NCI-H2227 treated with DMSO at 0.1 percent for 48 hours (cell line): ENCODE results near the gene GRM5.

Experiments used
- DNase-seq: peaks from one replicate; lab custom pipeline; 2025; lab: John Stamatoyannopoulos, UW

The GRM5 gene

DNA sequence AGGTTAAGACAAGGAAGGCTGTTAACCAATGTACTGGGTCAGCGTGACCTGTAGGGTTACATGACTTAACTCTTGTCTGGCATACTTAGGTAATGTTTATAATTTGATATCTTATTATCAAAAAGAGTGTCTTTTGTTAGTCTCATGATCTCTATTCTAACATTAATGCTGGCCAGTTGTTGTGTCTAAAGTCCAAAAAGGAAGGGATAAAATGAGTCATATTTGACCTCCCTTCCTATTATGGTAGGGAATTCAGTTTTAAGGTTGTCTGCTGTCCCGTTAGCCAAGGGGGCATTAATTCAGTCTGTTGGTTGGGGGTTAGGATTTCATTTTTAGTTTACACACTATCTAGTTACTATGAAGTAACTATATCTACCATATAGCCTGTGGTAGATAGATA lies 364.0 kb downstream of the GRM5 start:
- DNase-seq: no peak

DNA sequence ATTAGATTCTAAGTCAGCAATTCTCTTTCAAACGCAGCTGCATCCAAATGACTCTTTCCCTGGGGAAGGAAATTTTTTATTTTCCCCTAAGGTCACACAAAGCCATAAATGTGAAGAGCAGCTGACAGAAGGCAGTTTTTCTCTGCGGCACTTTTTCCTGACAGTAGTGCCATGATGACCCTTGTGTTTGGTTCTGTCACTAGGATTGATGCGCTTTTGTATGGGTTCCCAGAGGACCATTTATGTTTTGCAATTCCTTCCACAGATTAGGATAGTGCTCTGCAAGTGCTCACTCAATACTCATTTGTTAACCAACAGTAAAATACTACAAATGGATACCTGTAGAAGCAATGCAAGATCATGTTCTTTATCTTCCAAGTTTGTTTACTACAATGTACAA lies 368.6 kb downstream of the GRM5 start:
- no peak for DNase-seq

DNA sequence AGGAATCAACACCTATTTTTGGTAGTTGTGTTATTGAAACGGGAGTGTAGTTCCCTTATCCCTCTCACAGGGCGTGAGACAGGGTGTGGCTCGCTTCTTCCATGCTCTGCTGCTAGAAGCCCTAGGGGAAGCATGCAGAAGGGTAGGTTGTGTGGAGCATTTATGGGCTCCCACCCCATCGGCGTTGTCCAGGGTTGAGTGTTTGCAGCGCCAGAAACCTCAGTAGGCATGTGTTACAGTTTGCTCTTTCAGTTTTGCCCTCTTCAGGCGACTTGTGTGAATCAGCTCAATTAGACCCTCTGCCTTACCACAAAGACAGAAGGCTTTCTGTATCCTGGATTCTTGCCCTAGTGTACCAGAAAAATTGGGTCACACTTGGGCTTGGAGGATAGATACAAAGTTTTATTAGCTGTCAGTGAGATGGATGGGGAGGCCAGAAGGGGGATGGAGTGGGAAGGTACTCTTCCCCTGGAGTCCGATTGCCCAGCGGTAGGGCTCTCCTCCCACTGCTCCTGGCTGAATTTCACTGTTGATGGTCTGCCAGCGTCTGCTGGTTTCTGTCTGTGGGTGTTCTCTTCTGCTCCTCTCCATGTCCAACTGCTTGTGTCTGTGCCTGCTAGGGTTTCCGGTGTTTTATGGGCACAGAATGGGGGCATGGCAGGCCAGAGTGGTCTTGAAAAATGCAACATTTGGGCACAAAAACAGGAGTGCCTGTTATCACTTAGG lies 369.9 kb downstream of the GRM5 start:
- DNase-seq: no peak

DNA sequence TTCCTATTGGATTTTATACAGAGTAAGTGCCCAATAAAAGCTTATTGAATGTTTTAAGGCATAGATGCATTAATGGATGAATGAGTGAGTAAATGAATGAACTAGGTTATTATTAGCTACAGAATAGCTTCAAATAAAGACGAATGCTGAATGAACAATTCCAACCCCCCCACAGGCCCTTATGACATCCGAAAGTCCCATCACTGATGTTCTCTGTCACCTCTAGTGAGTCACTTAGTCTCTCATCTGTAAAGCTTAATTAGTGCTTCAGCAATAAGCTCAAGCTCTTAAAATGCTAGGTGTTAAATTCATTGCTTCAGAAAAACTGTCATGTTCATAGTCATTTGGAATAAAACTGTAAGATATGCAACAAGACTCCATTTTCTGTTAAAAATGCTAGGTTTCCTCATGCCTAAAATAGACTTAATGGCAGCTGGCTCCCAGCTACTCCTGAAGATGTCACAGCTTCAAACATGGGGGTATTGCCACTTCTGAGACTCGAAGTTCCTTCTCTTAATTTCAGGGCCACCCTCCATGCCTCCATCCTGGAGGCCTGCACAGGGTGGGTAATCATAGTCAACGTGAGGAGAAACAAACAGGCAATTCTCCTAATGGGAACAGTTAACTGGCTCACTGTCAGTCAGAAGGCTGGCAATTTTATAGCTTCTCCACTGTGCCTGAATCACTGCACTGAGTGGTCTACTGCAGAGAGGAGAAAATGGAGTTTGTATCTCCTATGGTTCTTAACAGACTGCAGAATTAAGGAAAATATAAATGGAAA lies 373.3 kb downstream of the GRM5 start:
- no peak for DNase-seq

DNA sequence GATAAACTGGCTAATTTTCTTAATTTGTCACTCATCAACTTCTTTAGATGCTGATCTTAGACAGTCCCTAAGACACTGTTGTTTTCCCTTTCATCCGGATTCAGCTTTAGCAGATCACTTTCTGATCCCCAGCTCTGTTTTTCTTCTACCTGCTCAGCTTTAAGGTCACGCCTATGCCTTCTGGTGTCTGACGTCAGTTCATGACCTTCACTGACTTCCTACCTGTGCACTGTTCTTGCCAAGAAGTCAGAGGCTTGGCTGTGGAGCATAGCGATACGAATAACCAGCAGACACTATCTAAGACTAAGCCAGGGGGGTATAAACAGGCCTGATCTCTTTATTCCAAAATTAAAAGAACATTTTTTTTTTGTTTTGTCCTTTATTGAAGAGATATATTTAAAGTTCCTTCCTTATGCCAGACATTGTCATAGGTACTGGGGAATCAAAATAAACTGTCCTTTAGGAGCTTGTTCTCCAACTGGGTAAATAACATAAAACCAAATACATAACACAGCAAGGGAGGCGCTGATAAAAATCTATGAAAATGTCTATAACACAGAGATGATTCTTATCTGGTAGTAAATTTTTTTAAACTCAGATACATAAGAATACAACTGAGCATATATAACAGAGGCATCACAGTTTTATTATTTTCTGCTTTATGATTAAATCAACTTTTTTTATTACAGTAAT lies 376.1 kb downstream of the GRM5 start:
- DNase-seq: no peak

DNA sequence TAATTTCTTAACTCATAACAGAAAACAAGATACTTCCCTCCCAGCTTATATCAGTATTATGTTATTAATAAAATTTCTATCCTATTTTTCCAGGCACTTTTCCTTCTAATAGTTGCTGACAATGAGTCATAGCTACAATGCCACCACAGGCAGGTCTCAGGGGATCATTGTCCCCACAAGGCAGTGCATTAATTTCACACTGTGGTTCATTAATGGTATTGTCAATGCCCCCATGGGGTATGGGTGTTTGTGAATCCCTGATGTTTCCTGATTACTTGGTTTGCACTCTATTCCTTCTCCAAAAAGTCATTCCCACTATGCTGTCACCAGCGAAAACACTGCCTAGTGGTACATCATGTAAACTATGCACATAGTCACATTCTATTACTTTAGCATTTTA lies 382.8 kb downstream of the GRM5 start:
- no peak for DNase-seq

DNA sequence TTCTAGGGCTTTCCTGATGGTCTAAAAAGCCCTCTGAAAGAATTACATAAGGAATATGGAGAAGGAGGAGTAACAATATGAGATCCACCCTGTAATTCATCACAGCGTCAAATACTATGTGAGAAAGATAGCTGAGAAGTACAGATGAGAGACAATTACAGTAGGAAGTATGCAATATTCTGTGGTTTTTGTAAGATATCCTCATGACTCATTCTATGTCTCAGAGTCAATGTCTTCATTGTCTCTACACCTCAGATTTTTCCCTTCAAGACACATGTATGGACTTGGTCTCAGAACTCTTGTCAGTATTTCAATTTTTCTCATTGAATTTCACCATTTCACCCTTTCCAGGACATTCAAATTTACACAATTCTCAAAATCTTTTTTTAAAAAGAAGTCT lies 385.0 kb downstream of the GRM5 start:
- DNase-seq: no peak

DNA sequence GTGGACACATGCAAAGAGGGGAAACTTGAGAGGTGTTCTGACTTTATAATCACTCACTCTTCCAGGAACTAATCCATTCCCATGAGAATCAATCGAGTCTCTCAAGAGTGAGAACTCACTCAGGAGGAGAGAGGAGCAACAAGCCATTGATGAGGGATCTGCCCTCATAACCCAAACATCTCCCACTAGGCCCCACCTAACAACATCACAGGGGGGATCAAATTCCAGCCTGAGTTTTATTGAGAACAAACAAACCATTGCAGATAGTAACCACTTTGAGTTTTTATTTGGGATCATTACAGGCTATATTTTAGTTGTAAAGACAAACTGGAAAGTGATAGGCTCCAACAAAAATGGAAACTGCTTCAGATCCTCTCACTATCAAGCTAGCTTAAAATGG lies 399.4 kb downstream of the GRM5 start:
- no peak for DNase-seq

DNA sequence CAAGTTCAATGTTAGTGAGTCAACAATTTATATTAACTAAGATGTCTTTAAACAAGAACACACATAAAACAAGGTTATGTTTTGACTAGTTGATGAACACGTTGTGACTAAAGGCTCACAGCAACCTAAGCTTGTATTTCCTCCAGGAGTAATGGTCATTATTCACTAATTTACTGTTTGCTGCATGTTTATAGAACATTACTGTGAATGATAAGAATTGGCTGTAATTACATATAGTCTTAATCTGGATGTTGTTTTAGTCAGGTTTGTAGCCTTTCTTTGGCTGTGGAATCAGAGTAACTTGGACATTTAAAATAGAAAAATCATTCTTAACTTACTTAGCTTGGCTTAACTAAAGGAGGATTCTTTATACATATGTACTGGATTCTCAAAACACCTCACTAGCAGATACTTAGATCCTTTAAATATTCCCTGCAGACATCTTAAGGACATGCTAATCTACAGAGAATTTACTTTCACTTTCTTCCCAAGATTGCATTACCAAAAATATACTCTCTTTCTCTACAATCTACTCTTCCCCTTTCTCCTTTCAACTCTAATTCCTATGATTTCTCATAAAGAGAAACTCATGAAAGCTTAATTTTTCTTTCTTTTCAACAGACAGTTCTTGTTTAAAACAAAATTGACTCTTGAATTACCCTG lies 408.6 kb downstream of the GRM5 start:
- no peak for DNase-seq

DNA sequence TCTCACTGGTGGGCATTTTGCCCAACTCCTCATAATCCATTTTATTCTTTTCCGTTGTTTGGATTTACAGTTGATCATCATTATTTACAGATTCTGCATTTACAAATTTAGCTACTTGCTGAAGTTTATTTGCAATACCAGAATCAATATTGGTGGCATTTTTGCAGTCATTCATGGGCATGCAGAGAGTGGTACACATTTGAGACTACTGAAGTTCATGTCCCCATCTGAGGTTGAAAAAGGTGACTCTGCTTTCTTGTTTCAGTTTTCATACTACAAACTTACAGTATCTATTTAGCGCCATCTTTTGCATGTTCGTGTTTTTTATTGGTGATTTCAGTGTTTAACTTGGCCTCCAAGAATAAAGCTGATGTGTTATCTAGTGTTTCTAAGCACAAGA lies 409.5 kb downstream of the GRM5 start:
- no peak for DNase-seq

DNA sequence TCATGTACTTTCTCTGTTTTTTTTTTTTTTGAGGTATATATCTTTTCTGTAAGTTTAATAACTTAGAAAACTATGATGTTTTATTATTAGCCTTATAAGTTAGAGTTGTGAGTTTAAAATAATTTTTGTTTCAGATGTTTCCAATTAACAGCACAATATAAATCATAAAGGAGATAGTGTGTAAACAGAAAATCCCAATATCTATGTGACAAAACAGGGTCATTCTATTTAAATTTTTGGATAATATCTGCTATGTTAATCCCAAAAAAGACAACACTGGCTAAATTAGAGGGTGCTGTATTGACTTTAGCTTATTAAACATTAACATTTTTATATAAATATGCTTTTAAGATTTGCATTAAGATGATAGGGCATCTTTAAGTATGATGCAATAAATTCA lies 410.1 kb downstream of the GRM5 start:
- DNase-seq: no peak

DNA sequence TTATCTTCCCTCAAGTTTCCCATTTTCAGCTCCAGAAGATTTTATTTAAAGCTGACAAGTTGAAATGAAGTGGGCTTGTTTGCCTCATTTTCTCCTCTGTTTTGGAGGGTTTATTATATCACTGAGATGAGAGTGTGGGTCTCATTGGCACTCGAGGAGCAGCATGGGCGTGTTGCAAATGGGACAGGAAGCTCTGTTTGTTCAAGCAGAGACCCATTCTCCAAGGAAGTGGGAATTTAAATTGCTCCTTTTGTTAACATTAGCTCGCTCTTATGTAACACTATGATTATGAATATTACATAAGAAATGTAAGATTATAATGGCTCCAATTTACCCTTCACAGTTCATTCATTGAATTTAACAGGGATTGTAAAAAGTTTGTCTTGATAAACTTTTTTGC lies 410.6 kb downstream of the GRM5 start:
- DNase-seq: no peak

DNA sequence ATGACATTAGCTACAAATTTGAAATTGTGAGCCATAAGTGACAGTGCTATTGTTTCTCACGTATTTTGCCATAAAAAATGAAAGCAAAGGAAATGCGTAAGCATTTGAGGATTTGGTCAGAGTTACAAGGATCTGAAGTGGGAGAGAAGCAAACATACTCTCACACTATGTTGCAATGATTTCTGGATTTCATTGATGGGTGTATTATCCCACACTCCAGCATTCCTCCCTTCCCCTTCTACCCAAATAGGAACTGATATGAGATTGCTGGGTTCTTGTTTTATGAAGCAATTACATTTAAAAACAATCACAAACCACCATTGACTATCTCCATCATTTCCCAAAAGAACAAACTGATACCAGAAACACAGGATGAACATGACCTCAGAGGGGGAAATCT lies 414.2 kb downstream of the GRM5 start:
- no peak for DNase-seq

DNA sequence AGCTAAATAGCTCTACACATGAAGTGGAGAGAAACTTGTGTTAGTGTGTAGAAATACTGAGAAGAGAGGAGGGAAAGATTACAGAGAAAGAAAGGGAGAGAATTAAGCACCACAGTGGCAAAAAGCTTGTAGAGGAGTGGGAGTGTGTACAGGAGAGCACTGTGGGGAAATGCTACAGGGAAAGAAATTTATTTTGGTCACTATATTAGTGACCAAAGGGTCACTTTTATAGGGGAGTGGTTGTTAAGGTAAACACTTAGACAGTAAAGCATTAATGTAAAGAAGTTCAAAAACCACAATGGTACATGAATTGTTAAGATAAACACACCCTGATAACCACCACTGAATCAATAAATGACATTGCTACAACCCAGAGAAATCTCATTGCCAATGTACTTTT lies 421.1 kb downstream of the GRM5 start:
- DNase-seq: no peak

DNA sequence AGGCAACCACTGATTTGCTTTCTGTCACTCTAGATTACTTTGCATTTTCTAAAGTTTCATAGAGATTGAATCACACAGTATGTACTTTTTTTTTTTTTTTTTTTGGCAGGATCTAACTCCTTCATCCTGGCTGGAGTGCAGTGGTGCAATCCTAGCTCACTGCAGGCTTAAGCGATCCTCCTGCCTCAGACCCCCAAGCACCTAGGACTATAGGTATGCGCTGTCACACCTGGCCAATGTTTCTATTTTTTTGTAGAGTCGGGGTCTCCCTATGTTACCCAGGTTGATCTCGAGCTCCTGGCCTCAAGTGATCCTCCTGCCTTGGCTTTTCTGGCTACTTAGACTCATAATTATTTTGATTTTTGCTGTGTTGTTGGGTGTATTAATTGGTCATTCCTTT lies 433.6 kb downstream of the GRM5 start:
- no peak for DNase-seq

DNA sequence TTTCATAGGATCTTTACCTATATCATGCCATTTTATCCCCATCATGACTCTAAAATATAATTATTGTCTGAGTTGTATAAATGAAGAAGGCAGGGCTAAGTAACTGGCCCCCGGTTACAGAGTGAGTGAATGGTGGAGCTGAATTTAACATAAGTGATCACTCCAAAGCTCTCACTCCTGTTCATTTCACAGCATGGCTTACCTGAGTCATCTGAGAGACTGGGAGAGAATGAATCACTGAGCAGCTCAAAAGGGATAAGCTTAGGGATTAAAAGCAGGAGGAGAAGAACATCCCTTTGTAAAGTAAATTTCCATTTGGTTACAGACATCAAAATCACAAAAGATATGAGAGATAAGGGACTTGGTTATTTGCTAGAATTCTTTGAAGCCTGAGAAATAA lies 434.3 kb downstream of the GRM5 start:
- DNase-seq: no peak

DNA sequence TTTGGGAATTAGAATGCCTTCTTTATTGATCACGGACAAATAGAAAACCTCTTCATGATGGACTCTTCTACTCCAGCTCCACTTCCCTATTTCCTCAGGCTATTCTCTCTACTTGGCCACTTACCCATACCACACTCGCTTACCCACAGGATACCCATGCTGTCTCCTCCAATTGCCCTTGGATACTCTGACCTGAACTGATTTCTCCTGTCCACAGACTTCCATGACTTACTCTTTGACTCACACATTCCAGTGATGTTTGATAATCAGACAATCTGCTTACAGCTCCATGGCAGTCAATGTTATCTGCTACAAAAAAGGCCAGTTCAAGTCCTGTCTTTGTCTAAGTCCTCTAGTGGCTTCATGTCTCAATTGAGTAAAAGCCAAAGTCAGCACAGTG lies 436.3 kb downstream of the GRM5 start:
- DNase-seq: no peak

DNA sequence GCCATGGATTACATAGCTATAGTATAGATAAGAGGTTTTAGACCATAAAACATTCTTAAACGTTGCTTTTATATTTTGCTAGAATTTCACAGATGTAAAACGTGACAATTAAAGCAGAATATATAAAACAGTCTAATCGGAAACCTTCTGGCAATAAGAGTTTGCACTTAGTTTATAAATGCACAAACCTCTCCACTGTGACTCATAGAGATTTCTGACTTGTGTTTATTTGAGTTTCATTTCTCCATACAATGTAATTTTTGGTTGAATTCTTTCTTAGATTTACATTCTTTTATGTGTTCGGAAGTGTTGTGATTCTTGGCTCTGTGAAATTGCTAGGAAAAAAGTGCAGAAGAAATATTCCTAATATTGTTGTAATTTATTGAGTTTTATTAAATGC lies 439.6 kb downstream of the GRM5 start:
- DNase-seq: no peak

DNA sequence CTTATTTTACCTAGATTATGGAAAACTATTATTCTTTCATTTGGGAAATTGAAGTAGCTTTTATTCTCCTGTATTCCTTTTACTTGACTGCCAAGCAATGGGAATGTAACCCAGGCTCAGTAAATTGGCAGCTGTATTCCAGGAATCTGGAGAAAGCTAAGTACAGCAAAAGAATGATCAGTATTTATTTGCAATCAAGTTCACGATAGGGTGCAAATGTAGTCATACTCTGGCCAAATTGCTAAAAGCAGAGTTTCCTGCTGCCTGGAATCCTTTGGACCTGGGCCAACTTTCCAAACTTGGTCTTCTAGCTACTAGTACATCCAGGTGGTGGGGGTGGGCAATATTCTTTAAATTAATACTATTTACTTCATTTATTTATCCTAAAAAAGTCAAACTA lies 442.3 kb downstream of the GRM5 start:
- no peak for DNase-seq

DNA sequence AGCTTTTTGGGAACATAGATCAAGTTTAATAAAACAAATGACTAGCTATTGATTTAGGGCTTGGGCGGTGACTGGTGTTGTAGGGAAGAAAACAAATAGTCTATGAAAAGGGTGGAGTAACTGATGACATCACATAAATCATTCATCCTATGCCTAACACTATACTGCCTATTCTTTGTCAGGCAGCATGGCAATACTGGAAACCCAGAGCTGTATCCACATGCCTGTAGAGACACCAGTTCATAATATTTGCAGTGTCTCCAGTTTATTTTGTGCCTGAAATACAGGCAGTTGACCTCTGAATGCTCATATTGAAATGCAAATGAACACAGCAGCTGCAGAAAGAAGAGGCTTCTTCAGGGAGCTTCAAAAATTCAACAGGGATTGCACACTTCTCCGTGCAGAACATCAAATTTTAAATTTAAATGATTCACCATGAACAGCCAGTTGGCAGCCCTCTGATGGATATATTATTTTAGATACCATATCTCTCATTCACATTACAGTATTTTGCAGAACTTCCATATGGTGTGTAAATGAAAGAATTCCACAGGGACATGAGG lies 445.1 kb downstream of the GRM5 start:
- DNase-seq: no peak

DNA sequence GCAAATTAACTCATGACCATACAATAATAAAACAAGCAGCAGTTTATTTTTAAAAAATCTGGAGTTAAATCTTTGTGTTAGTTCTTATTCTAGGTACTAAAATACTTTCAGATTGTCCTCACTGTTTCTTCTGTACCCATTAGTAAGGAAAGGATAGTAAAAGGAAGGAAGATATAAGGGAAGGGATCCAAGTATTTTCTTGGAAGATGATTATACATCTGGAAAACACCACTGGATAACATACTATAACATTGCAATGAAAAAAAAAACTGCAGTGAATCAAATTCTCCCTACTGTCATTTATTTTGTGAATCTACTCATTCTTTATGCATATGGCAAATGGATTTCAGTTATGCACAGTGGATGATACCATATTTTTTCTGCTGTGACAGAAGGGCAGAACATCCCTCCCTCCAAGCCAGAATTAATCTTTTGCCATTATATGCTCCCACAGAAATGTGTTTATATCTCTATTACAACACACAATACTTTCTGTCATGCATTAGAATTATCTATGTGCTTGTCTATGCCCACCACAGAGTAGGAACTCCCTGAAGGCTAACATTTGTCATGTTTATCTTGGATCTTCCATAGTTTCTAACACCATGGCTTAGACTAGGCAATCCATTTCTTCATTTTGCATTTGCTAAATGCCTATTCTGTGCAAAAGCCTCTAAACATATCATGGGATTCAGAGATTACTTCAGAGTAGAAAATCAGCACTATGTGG lies 446.0 kb downstream of the GRM5 start:
- DNase-seq: no peak

DNA sequence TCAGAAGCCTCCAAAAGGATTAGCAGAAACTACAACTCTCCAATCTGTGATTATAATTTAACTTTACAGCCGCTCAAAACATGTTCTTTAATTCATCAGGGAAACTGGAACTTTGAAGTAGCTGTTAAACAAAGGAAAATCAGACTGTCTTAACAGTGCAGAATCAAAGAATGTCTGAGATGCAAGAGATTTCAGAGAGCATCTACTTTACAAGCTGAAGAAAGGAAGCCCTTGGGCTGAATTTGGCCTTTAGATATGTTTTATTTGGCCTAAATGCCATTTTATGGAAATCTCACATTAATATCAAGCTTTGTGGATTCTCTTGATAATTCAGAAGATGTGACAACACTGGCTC lies 446.7 kb downstream of the GRM5 start:
- DNase-seq: no peak
